H1 (cell line): ENCODE measurements around the gene SHC3. TPM values are rescaled to one million over a fixed set of nuclear protein-coding genes. Genes with fewer than 3 reads are reported as not detected.

Source experiments
- CTCF ChIA-PET: fragments of 300-600 bp; sonication (Branson Sonifier 250); formaldehyde crosslinking; loops from one replicate; lab custom pipeline; 2021; ENCODE audit not compliant: partially characterized antibody; lab: Charles Lee
- POLR2A ChIA-PET: fragments of 300-600 bp; sonication (Branson Sonifier 250); formaldehyde crosslinking; loops from one replicate; lab custom pipeline; 2021; ENCODE audit warnings: inconsistent platforms; ENCODE audit not compliant: partially characterized antibody; lab: Charles Lee
- DNase-seq, 2 experiments: peaks; one replicate each; pipeline versions ENCODE4 v3.0.0 to v3.0.0-alpha.2; 2010 to 2022; ENCODE audit warnings: low spot score in 2 of 2, low read depth in 1 of 2, mixed read lengths in 1 of 2
- FAIRE-seq: peaks from 2 replicates; lab custom pipeline; 2011; peaks lifted over from hg19 to GRCh38; lab: Jason Lieb, UNC
- H2AFZ ChIP-seq: 2 replicates; pipeline ENCODE4 v1.8.1; 2012; ENCODE audit warnings: low read length, inconsistent platforms
- H2AK5ac ChIP-seq: 2 replicates; pipeline ENCODE4 v1.6.1; 2013; ENCODE audit warnings: low read depth, low read length
- H2BK120ac ChIP-seq: replicated peaks from 2 replicates; pipeline ENCODE3; 2013; ENCODE audit warnings: low read depth, low read length, inconsistent platforms
- H2BK12ac ChIP-seq: 2 replicates; pipeline ENCODE4 v1.6.1; 2013; ENCODE audit warnings: low read depth, low read length
- H2BK15ac ChIP-seq: 2 replicates; pipeline ENCODE4 v1.6.1; 2013; ENCODE audit warnings: low read length
- H2BK20ac ChIP-seq: 2 replicates; pipeline ENCODE4 v1.6.1; 2013; ENCODE audit warnings: low read length
- H2BK5ac ChIP-seq: 2 replicates; pipeline ENCODE4 v1.6.1; 2013; ENCODE audit warnings: low read depth, low read length
- H3K14ac ChIP-seq: 2 replicates; pipeline ENCODE4 v1.6.1; 2013; ENCODE audit warnings: inconsistent platforms; ENCODE audit not compliant: insufficient read length
- H3K18ac ChIP-seq: 2 replicates; pipeline ENCODE4 v1.6.1; 2013; ENCODE audit warnings: low read length; ENCODE audit errors: extremely low read depth
- H3K23ac ChIP-seq: 2 replicates; pipeline ENCODE4 v1.6.1; 2013; ENCODE audit warnings: inconsistent platforms; ENCODE audit not compliant: insufficient read length
- H3K23me2 ChIP-seq: 2 replicates; pipeline ENCODE4 v1.6.1; 2013; ENCODE audit warnings: low read depth, low read length
- H3K27ac ChIP-seq: 2 replicates; pipeline ENCODE4 v1.6.1; 2011; ENCODE audit warnings: low read depth, low read length, inconsistent platforms
- H3K27me3 ChIP-seq, 4 experiments: replicated peaks in 1 of 4; 1 replicate in 1 of 4; 2 replicates in 3 of 4; pipeline versions ENCODE4 v1.6.1 to v1.8.1; 2011 to 2013; ENCODE audit warnings: low read length in 3 of 4, mild to moderate bottlenecking in 3 of 4, inconsistent platforms in 2 of 4, mixed read lengths in 2 of 4, moderate library complexity in 1 of 4; ENCODE audit not compliant: control insufficient read depth in 3 of 4, insufficient read depth in 3 of 4; ENCODE audit errors: extremely low read depth in 1 of 4
- H3K36me3 ChIP-seq, 4 experiments: 2 replicates each; pipeline versions ENCODE4 v1.6.1 to v1.8.1; 2011 to 2013; ENCODE audit warnings: mild to moderate bottlenecking in 4 of 4, low read length in 3 of 4, moderate library complexity in 2 of 4, control low read depth in 1 of 4, inconsistent platforms in 1 of 4; ENCODE audit not compliant: insufficient read depth in 4 of 4, control insufficient read depth in 2 of 4
- H3K4ac ChIP-seq: replicated peaks from 2 replicates; pipeline ENCODE3; 2013; ENCODE audit warnings: low read length, low read depth, mixed read lengths, inconsistent platforms; ENCODE audit not compliant: insufficient read length
- H3K4me1 ChIP-seq, 4 experiments: replicated peaks in 1 of 4; 1 replicate in 1 of 4; 2 replicates in 3 of 4; pipeline versions ENCODE4 v1.6.1 to v1.8.1; 2011 to 2013; ENCODE audit warnings: low read length in 3 of 4, inconsistent platforms in 2 of 4, mixed read lengths in 1 of 4; ENCODE audit not compliant: insufficient read depth in 4 of 4, control insufficient read depth in 3 of 4
- H3K4me2 ChIP-seq, 2 experiments: 2 replicates each; pipeline versions ENCODE4 v1.6.1 to v1.8.1; 2011 to 2013; ENCODE audit warnings: low read depth in 2 of 2, low read length in 2 of 2, control low read depth in 1 of 2, inconsistent platforms in 1 of 2, mild to moderate bottlenecking in 1 of 2; ENCODE audit not compliant: insufficient read depth in 1 of 2
- H3K4me3 ChIP-seq, 4 experiments: fragments of 200-600, 300-600 bp in 1 of 4; sonication (generic), shearing (Covaris generic), sonication (Bioruptor Twin) in 1 of 4; 2 replicates each; pipeline versions ENCODE4 v1.5.1 to v1.8.1; 2011 to 2016; ENCODE audit warnings: low read length in 4 of 4, low read depth in 3 of 4, control low read depth in 2 of 4, inconsistent platforms in 2 of 4, mild to moderate bottlenecking in 2 of 4, mixed read lengths in 1 of 4, moderate library complexity in 1 of 4; ENCODE audit not compliant: insufficient read depth in 2 of 4; ENCODE audit errors: extremely low read depth in 1 of 4
- H3K56ac ChIP-seq: replicated peaks from 2 replicates; pipeline ENCODE3; 2013; ENCODE audit warnings: low read depth, mild to moderate bottlenecking, mixed read lengths, low read length, inconsistent platforms; ENCODE audit not compliant: insufficient read length
- H3K79me1 ChIP-seq: 2 replicates; pipeline ENCODE4 v1.6.1; 2013; ENCODE audit warnings: low read depth, low read length, control low read depth
- H3K79me2 ChIP-seq, 2 experiments: 2 replicates each; pipeline versions ENCODE4 v1.6.1 to v1.8.1; 2012 to 2013; ENCODE audit warnings: low read length in 2 of 2, mild to moderate bottlenecking in 2 of 2, inconsistent platforms in 1 of 2; ENCODE audit not compliant: insufficient read depth in 2 of 2, control insufficient read depth in 1 of 2
- H3K9ac ChIP-seq, 4 experiments: replicated peaks in 1 of 4; 1 replicate in 1 of 4; 2 replicates in 3 of 4; pipeline versions ENCODE4 v1.6.1 to v1.8.1; 2011 to 2013; ENCODE audit warnings: low read depth in 3 of 4, low read length in 3 of 4, control low read depth in 2 of 4, mild to moderate bottlenecking in 2 of 4, moderate library complexity in 2 of 4, inconsistent platforms in 1 of 4; ENCODE audit errors: extremely low read depth in 1 of 4
- H3K9me3 ChIP-seq, 2 experiments: 2 replicates each; pipeline versions ENCODE4 v1.6.1 to v1.8.1; 2012 to 2013; ENCODE audit warnings: mild to moderate bottlenecking in 2 of 2, moderate library complexity in 2 of 2, control low read depth in 1 of 2, inconsistent platforms in 1 of 2, low read depth in 1 of 2, low read length in 1 of 2, mixed read lengths in 1 of 2; ENCODE audit not compliant: insufficient read depth in 2 of 2
- H4K20me1 ChIP-seq, 2 experiments: replicated peaks in 1 of 2; 2 replicates each; pipeline versions ENCODE3 to v1.8.1; 2011 to 2013; ENCODE audit warnings: inconsistent platforms in 2 of 2, low read length in 2 of 2, mild to moderate bottlenecking in 1 of 2; ENCODE audit not compliant: insufficient read depth in 2 of 2, control insufficient read depth in 1 of 2
- H4K5ac ChIP-seq: 2 replicates; pipeline ENCODE4 v1.6.1; 2013; ENCODE audit warnings: low read length, low read depth, mixed read lengths, inconsistent platforms; ENCODE audit not compliant: insufficient read length
- H4K8ac ChIP-seq: 2 replicates; pipeline ENCODE4 v1.8.0; 2013; ENCODE audit warnings: mild to moderate bottlenecking, moderate library complexity, low read length, inconsistent platforms; ENCODE audit not compliant: insufficient read depth; ENCODE audit errors: extremely low read depth
- H4K91ac ChIP-seq: replicated peaks from 2 replicates; pipeline ENCODE3; 2013; ENCODE audit warnings: low read length, mixed read lengths, inconsistent platforms; ENCODE audit not compliant: insufficient read length
- RBBP5 ChIP-seq: IDR thresholded peaks from 2 replicates; pipeline ENCODE4 v1.7.1; 2012; ENCODE audit warnings: low read depth, mild to moderate bottlenecking, inconsistent platforms, low read length, moderate library complexity, borderline replicate concordance
- SP2 ChIP-seq: IDR thresholded peaks from 2 replicates; pipeline ENCODE4 v1.6.1; 2012; ENCODE audit warnings: mild to moderate bottlenecking, low read length, inconsistent platforms
- WGBS, 2 experiments: shearing (Covaris generic) in 1 of 2; methylation state at CpG; one replicate each; pipeline versions ENCODE4 v1.1.6 to v1.1.7; 2013 to 2015; ENCODE audit warnings: low lambda C conversion rate in 2 of 2, mixed read lengths in 2 of 2, inconsistent platforms in 1 of 2, low coverage in 1 of 2, missing lambda C conversion rate in 1 of 2; ENCODE audit not compliant: insufficient replicate concordance in 2 of 2, insufficient coverage in 1 of 2, insufficient read length in 1 of 2; ENCODE audit errors: extremely low coverage in 1 of 2, missing lambda C conversion rate in 1 of 2; 5-methylcytosine and 5-hydroxymethylcytosine counted together
- polyA plus RNA-seq, 7 experiments: library from polyadenylated mRNA; depleted of rRNA in 3 of 7; stranded (reverse) in 5 of 7; unstranded in 2 of 7; fragments of >200 nt in 5 of 7; fragments of 200-250 nt in 2 of 7; gene quantifications; 1 replicate in 5 of 7; 2 replicates in 1 of 7; 4 replicates in 1 of 7; pipeline versions ENCODE4 v1.2.1 to v1.2.3, GENCODE V29; 2011 to 2013; ENCODE audit warnings: missing spikeins in 2 of 7, mixed read lengths in 2 of 7
- total RNA-seq: library from RNA; stranded (reverse); fragmentation: NEBNext Ultra II Directional; extraction: Animal tissue kit (Norgen Biotek cat#: 25700); gene quantifications from 2 replicates; pipeline ENCODE4 v1.2.1, GENCODE V29; 2021

The SHC3 gene
- total and polyA plus RNA-seq, 2 of the 8 experiments (the other 6 are each of a cell fraction or from before 2014, with no cell fraction given) = 1.4 to 7.1 TPM

GRCh38 chr9:89010056-89010455 lies 168.6 kb downstream of the SHC3 start:
- no peak overlapping the region for H3K4me2 ChIP-seq
- H3K14ac ChIP-seq = no peak overlapping the region
- no peak overlapping the region for H2BK5ac ChIP-seq
- no peaks in the 10 kb centered on the region for H3K23me2 ChIP-seq
- no peak overlapping the region for H3K23ac ChIP-seq
- H3K9me3 ChIP-seq = no peaks in the 10 kb centered on the region
- H3K9ac ChIP-seq = no peak overlapping the region
- no peak for TF ChIP-seq RBBP5
- TF ChIP-seq SP2 = no peak
- no peak overlapping the region; the same call in 1 of the 2 replicates for H4K8ac ChIP-seq
- H4K91ac ChIP-seq = no peak overlapping the region
- no peak overlapping the region for H3K27ac ChIP-seq
- ChIA-PET CTCF (interaction anchor here (2.0 to 2.3 kb wide), 2 partner anchors 9 to 269 kb away, joined by 7 to 10 read pairs; no protein-coding TSS in a partner anchor), POLR2A (interaction anchor here (1.3 kb wide), 1 partner anchor 302 kb away, joined by 3 read pairs; no protein-coding TSS in a partner anchor)
- H2BK15ac ChIP-seq = no peak overlapping the region
- no peaks in the 10 kb centered on the region for H3K79me1 ChIP-seq
- H3K18ac ChIP-seq = no peak overlapping the region
- H3K36me3 ChIP-seq = no peaks in the 10 kb centered on the region
- 82% methylated on average over 10 of the region's 10 CpGs; no CpG with 5 or more reads in 1 of the 2 experiments for WGBS, 2 experiments
- H2BK12ac ChIP-seq = no peak overlapping the region
- FAIRE-seq (no peak), DNase-seq (no peak)
- no peak overlapping the region for H2AFZ ChIP-seq
- H2BK120ac ChIP-seq = no peak overlapping the region
- H3K79me2 ChIP-seq = no peaks in the 10 kb centered on the region
- H3K4me1 ChIP-seq = peaks cover 2 to 14% (median 4%) of the 10 kb centered on the region in 4 experiments; a peak in 6 of 7 replicates
- H3K56ac ChIP-seq = no peak overlapping the region
- H3K4me3 ChIP-seq = no peak overlapping the region
- H2AK5ac ChIP-seq = no peak overlapping the region
- H3K4ac ChIP-seq = no peak overlapping the region
- H4K20me1 ChIP-seq = no peaks in the 10 kb centered on the region
- H4K5ac ChIP-seq = no peak overlapping the region
- no peaks in the 10 kb centered on the region for H3K27me3 ChIP-seq
- H2BK20ac ChIP-seq = no peak overlapping the region
